ENCODE data around the gene ATG14. TPM values are rescaled to one million over a fixed set of nuclear protein-coding genes. Genes with fewer than 3 reads are reported as not detected.
"Not testable (repeated sequence)": the region's sequence is repeated elsewhere in the genome, so short reads cannot be mapped to it uniquely, and the experiment has no call there.

The ATG14 gene, protein sequence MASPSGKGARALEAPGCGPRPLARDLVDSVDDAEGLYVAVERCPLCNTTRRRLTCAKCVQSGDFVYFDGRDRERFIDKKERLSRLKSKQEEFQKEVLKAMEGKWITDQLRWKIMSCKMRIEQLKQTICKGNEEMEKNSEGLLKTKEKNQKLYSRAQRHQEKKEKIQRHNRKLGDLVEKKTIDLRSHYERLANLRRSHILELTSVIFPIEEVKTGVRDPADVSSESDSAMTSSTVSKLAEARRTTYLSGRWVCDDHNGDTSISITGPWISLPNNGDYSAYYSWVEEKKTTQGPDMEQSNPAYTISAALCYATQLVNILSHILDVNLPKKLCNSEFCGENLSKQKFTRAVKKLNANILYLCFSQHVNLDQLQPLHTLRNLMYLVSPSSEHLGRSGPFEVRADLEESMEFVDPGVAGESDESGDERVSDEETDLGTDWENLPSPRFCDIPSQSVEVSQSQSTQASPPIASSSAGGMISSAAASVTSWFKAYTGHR
- total RNA-seq (2014; rRNA removed; shearing (Covaris generic); ENCODE audit: low replicate concordance) = 12.6 and 13.2 TPM in 2 replicates

GRCh38 chr14:55411426-55412389 lies at the start of gene ATG14:
Gene ATG14, minus strand, starts transcription at chr14:55411830. Its CDS starts 8 bp downstream, at chr14:55411822.
- peak; percentile 96 for DNase-seq
- peak within 1 kb of the TSS; percentile 76 for H3K9ac ChIP-seq (ENCODE audit: low read length)
- no peaks in the 10 kb centered on the region for H3K9me3 ChIP-seq (ENCODE audit: low read length)
- peak within 1 kb of the TSS; percentile 82 for H2AFZ ChIP-seq (ENCODE audit: low read length)
- H3K36me3 ChIP-seq (ENCODE audit: insufficient read depth, low read length) = no peaks in the 10 kb centered on the region
- H3K27ac ChIP-seq (ENCODE audit: low read length) = no peak within 1 kb of the TSS
- no peaks in the 10 kb centered on the region for H4K20me1 ChIP-seq (ENCODE audit: insufficient read depth, low read depth, low read length)
- peak within 1 kb of the TSS; percentile 88 for H3K4me2 ChIP-seq (ENCODE audit: low read depth, low read length, poor library complexity, severe bottlenecking)
- H3K4me1 ChIP-seq (ENCODE audit: low read length) = peaks cover 31% of the 10 kb centered on the region
- peaks cover 44% of the 10 kb centered on the region for H3K79me2 ChIP-seq (ENCODE audit: low read length)
- H3K27me3 ChIP-seq (ENCODE audit: low read length) = no peaks in the 10 kb centered on the region
- H3K9me2 ChIP-seq (replicated peaks; ENCODE audit: insufficient read depth, low read length) = no peaks in the 10 kb centered on the region
- peak within 1 kb of the TSS; percentile 90 for H3K4me3 ChIP-seq (ENCODE audit: low read length)

DNA sequence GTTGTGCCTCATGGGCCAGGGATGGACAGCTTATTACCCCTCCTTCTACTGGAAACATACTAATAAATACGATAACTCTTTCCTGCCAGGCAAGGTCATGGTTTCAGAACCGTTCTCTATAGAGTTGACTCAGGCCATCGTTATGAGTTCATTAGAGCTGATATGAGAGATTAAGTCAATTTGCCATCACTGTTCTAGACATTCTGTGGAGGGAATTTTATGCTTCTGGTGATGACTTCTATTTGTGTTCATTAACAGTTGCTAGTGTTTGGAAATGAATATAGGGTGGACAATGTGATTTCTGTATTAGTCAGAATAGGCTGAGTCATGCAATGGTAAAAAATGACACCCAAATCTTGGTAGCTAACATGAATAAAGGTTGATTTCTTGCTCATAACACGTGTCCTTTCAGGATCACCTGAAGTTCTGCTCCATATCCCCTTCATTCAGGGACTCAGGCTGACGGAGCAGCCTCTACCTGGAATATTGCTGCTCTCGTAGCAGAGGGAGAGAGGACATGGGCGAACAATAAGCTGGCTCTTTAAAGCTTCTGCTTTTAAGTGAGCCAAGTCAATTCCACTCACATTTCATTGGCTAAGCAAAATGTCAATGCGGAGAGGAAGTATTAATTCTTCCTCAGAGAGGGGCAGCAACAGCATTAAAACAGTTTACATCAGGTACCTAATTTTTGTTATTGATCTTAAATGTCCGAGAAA lies 47.3 kb upstream of the ATG14 start:
- Histone ChIP-seq H3K27ac (ENCODE audit: low read length) (no peak overlapping the region), H3K36me3 (ENCODE audit: insufficient read depth, low read length) (no peaks in the 10 kb centered on the region), H3K27me3 (ENCODE audit: low read length) (no peaks in the 10 kb centered on the region), H3K9me3 (ENCODE audit: low read length) (no peaks in the 10 kb centered on the region), H3K4me3 (ENCODE audit: low read length) (no peak overlapping the region), H3K9me2 (replicated peaks; ENCODE audit: insufficient read depth, low read length) (no peaks in the 10 kb centered on the region), H4K20me1 (ENCODE audit: insufficient read depth, low read depth, low read length) (no peaks in the 10 kb centered on the region), H3K4me2 (ENCODE audit: low read depth, low read length, poor library complexity, severe bottlenecking) (peak overlapping the region; percentile 3), H3K79me2 (ENCODE audit: low read length) (no peaks in the 10 kb centered on the region), H3K9ac (ENCODE audit: low read length) (no peak overlapping the region), H2AFZ (ENCODE audit: low read length) (peak overlapping the region; percentile 4; the same call in 1 of the 2 replicates), H3K4me1 (ENCODE audit: low read length) (0 out of 2 replicates have a peak, but pooled peaks cover 6% of the 10 kb centered on the region)
- peak; percentile 59 for DNase-seq

GRCh38 chr14:55457496-55457895 lies 45.9 kb upstream of the ATG14 start:
- H3K9ac ChIP-seq (ENCODE audit: low read length) = no peak overlapping the region

DNA sequence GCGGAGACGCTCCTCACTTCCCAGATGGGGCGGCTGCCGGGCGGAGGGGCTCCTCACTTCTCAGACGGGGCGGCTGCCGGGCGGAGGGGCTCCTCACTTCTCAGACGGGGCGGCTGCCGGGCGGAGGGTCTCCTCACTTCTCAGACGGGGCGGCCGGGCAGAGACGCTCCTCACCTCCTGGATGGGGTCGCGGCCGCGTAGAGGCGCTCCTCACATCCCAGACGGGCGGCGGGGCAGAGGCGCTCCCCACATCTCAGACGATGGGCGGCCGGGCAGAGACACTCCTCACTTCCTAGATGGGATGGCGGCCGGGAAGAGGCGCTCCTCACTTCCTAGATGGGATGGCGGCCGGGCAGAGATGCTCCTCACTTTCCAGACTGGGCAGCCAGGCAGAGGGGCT lies 44.8 kb upstream of the ATG14 start:
- H3K27ac ChIP-seq (ENCODE audit: low read length); H3K4me2 ChIP-seq (ENCODE audit: low read depth, low read length, poor library complexity, severe bottlenecking); H2AFZ ChIP-seq (ENCODE audit: low read length); H3K9me3 ChIP-seq (ENCODE audit: low read length); H4K20me1 ChIP-seq (ENCODE audit: insufficient read depth, low read depth, low read length); H3K4me3 ChIP-seq (ENCODE audit: low read length); H3K9me2 ChIP-seq (replicated peaks; ENCODE audit: insufficient read depth, low read length); DNase-seq; H3K4me1 ChIP-seq (ENCODE audit: low read length); H3K36me3 ChIP-seq (ENCODE audit: insufficient read depth, low read length); H3K79me2 ChIP-seq (ENCODE audit: low read length); H3K9ac ChIP-seq (ENCODE audit: low read length); H3K27me3 ChIP-seq (ENCODE audit: low read length): not testable (repeated sequence)

More at GRCh38 chr14:55457496-55457895, 45.9 kb upstream of the ATG14 start:
- no peak for DNase-seq
- no peaks in the 10 kb centered on the region for H3K36me3 ChIP-seq (ENCODE audit: insufficient read depth, low read length)
- H3K9me2 ChIP-seq (replicated peaks; ENCODE audit: insufficient read depth, low read length) = no peaks in the 10 kb centered on the region
- 0 out of 2 replicates have a peak, but pooled peaks cover 6% of the 10 kb centered on the region for H3K4me1 ChIP-seq (ENCODE audit: low read length)
- H4K20me1 ChIP-seq (ENCODE audit: insufficient read depth, low read depth, low read length) = no peaks in the 10 kb centered on the region
- no peak overlapping the region for H3K27ac ChIP-seq (ENCODE audit: low read length)
- no peak overlapping the region for H3K4me2 ChIP-seq (ENCODE audit: low read depth, low read length, poor library complexity, severe bottlenecking)
- no peaks in the 10 kb centered on the region for H3K79me2 ChIP-seq (ENCODE audit: low read length)
- H2AFZ ChIP-seq (ENCODE audit: low read length) = no peak overlapping the region
- H3K4me3 ChIP-seq (ENCODE audit: low read length) = no peak overlapping the region
- no peaks in the 10 kb centered on the region for H3K27me3 ChIP-seq (ENCODE audit: low read length)
- H3K9me3 ChIP-seq (ENCODE audit: low read length) = no peaks in the 10 kb centered on the region

- H3K4me3 ChIP-seq (ENCODE audit: low read length) = no peak overlapping the region
- H3K4me1 ChIP-seq (ENCODE audit: low read length) = peaks cover 18% of the 10 kb centered on the region
- no peak overlapping the region for H3K4me2 ChIP-seq (ENCODE audit: low read depth, low read length, poor library complexity, severe bottlenecking)
- no peak for DNase-seq
- H3K27ac ChIP-seq (ENCODE audit: low read length) = no peak overlapping the region
- H3K9me3 ChIP-seq (ENCODE audit: low read length) = no peaks in the 10 kb centered on the region
- no peaks in the 10 kb centered on the region for H3K36me3 ChIP-seq (ENCODE audit: insufficient read depth, low read length)
- H3K9ac ChIP-seq (ENCODE audit: low read length) = no peak overlapping the region
- no peaks in the 10 kb centered on the region for H3K9me2 ChIP-seq (replicated peaks; ENCODE audit: insufficient read depth, low read length)
- H4K20me1 ChIP-seq (ENCODE audit: insufficient read depth, low read depth, low read length) = no peaks in the 10 kb centered on the region
- no peak overlapping the region for H2AFZ ChIP-seq (ENCODE audit: low read length)
- H3K79me2 ChIP-seq (ENCODE audit: low read length) = no peaks in the 10 kb centered on the region
- no peaks in the 10 kb centered on the region for H3K27me3 ChIP-seq (ENCODE audit: low read length)
Measured at GRCh38 chr14:55454264-55455002, 42.8 kb upstream of the ATG14 start.

DNA sequence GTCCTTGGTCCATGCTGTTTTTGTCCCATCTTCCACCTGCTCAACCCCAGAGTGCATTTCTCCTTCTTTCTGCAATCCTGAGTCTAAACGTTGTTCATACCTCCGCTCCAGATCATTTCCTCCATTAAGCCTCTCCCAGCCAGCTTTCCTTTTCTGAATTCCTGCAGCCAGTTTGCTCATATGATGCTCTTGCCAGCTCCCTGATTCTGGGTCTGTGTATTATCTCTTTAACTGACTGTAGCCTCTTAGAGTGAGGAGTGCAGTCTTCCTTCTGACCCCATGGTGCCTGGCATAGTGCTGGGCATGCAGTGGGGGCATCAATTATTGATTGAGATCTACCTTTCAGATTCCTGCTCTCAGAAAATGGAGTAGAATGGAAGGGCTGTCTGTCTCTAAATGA lies 40.3 kb upstream of the ATG14 start:
- H3K9ac ChIP-seq (ENCODE audit: low read length) = no peak overlapping the region
- DNase-seq = no peak
- no peak overlapping the region for H3K4me2 ChIP-seq (ENCODE audit: low read depth, low read length, poor library complexity, severe bottlenecking)
- H3K79me2 ChIP-seq (ENCODE audit: low read length) = no peaks in the 10 kb centered on the region
- H3K27me3 ChIP-seq (ENCODE audit: low read length) = no peaks in the 10 kb centered on the region
- H3K36me3 ChIP-seq (ENCODE audit: insufficient read depth, low read length) = no peaks in the 10 kb centered on the region
- no peak overlapping the region for H3K4me3 ChIP-seq (ENCODE audit: low read length)
- no peaks in the 10 kb centered on the region for H3K9me2 ChIP-seq (replicated peaks; ENCODE audit: insufficient read depth, low read length)
- 0 out of 2 replicates have a peak, but pooled peaks cover 3% of the 10 kb centered on the region for H4K20me1 ChIP-seq (ENCODE audit: insufficient read depth, low read depth, low read length)
- no peak overlapping the region for H3K27ac ChIP-seq (ENCODE audit: low read length)
- H2AFZ ChIP-seq (ENCODE audit: low read length) = no peak overlapping the region
- peaks cover 12% of the 10 kb centered on the region for H3K4me1 ChIP-seq (ENCODE audit: low read length)
- no peaks in the 10 kb centered on the region for H3K9me3 ChIP-seq (ENCODE audit: low read length)

DNA sequence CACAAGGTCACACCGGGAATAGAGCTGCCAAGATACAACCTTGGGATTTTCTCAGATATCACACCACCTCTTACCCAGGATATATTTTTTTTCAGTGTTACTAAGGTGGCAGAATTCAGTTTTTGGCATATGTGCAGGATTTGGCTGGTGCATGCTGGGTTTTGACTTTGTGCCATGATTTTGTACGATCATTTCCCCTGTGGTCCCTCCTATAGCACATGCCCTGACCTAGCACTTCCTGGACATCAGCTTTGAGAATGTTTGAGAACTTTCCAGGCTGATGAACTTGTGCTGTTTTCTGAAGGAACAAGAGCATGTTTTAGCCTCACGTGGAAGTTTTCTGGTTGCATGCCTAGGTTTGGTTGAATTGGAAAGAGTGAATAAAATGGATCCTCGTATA lies 39.8 kb upstream of the ATG14 start:
- DNase-seq = no peak
- no peaks in the 10 kb centered on the region for H3K27me3 ChIP-seq (ENCODE audit: low read length)
- H3K79me2 ChIP-seq (ENCODE audit: low read length) = no peaks in the 10 kb centered on the region
- H2AFZ ChIP-seq (ENCODE audit: low read length) = no peak overlapping the region
- H3K4me1 ChIP-seq (ENCODE audit: low read length) = peaks cover 12% of the 10 kb centered on the region
- H3K9me3 ChIP-seq (ENCODE audit: low read length) = no peaks in the 10 kb centered on the region
- H3K9ac ChIP-seq (ENCODE audit: low read length) = no peak overlapping the region
- H3K4me2 ChIP-seq (ENCODE audit: low read depth, low read length, poor library complexity, severe bottlenecking) = no peak overlapping the region
- H3K36me3 ChIP-seq (ENCODE audit: insufficient read depth, low read length) = no peaks in the 10 kb centered on the region
- no peaks in the 10 kb centered on the region for H3K9me2 ChIP-seq (replicated peaks; ENCODE audit: insufficient read depth, low read length)
- no peak overlapping the region for H3K4me3 ChIP-seq (ENCODE audit: low read length)
- H4K20me1 ChIP-seq (ENCODE audit: insufficient read depth, low read depth, low read length) = 0 out of 2 replicates have a peak, but pooled peaks cover 3% of the 10 kb centered on the region
- no peak overlapping the region for H3K27ac ChIP-seq (ENCODE audit: low read length)

All from Karpas-422 (cell line).